ENCODE data around the gene MAML3.

GRCh38 chr4:139920486-139921002 lies 233.4 kb downstream of the MAML3 start:
- no peak for TF ChIP-seq POLR2A (IDR thresholded peaks at IDR 0.05; ENCODE audit: low read length)
- TF ChIP-seq GATA1 (IDR thresholded peaks at IDR 0.05; ENCODE audit: low read depth, low read length) = no peak
